CD4-positive, alpha-beta T cell (primary cell): Measurements from ENCODE around the gene ITK. TPM values are rescaled to one million over a fixed set of nuclear protein-coding genes. Genes with fewer than 3 reads are reported as not detected.

ENCODE experiments used
- ATAC-seq: fragments of 200-7000 bp; cut with Tn5 transposase; one replicate; pipeline ENCODE4 v1.10.0; 2022; ENCODE audit warnings: mild to moderate bottlenecking; ENCODE audit not compliant: poor library complexity
- CTCF ChIA-PET: fragments of 350-600 bp; sonication (Branson Sonifier 250); formaldehyde crosslinking; loops from one replicate; lab custom pipeline; 2021; ENCODE audit warnings: antibody characterized with exemption, inconsistent platforms; lab: Charles Lee
- POLR2A ChIA-PET: fragments of 350-600 bp; sonication (Branson Sonifier 250); formaldehyde crosslinking; loops from one replicate; lab custom pipeline; 2021; ENCODE audit warnings: antibody characterized with exemption, inconsistent platforms; lab: Charles Lee
- DNase-seq, 14 experiments: peaks; one replicate each; pipeline ENCODE4 v3.0.0-alpha.2; 2013 to 2020; ENCODE audit warnings: mixed read lengths in 2 of 14
- H3K27ac ChIP-seq, 2 donors: one replicate each; pipeline versions ENCODE4 v1.5.1 to v1.7.0; 2013; ENCODE audit warnings: low read length in 2 of 2, low read depth in 1 of 2, mild to moderate bottlenecking in 1 of 2
- H3K27me3 ChIP-seq, 2 experiments: 1 replicate in 1 of 2; 2 replicates in 1 of 2; pipeline versions ENCODE4 v1.6.1 to v1.7.0; 2013; ENCODE audit warnings: low read length in 2 of 2, control low read depth in 1 of 2, mild to moderate bottlenecking in 1 of 2, moderate library complexity in 1 of 2; ENCODE audit not compliant: insufficient read depth in 2 of 2, control insufficient read depth in 1 of 2
- H3K36me3 ChIP-seq: one replicate; pipeline ENCODE4 v1.6.1; 2013; ENCODE audit warnings: low read length, control low read depth; ENCODE audit not compliant: insufficient read depth
- H3K4me1 ChIP-seq: one replicate; pipeline ENCODE4 v1.6.1; 2013; ENCODE audit warnings: low read length, control low read depth; ENCODE audit not compliant: insufficient read depth
- H3K4me3 ChIP-seq: one replicate; pipeline ENCODE4 v1.5.1; 2013; ENCODE audit warnings: mild to moderate bottlenecking, low read length, moderate library complexity
- H3K9me3 ChIP-seq, 2 experiments: 1 replicate in 1 of 2; 2 replicates in 1 of 2; pipeline versions ENCODE4 v1.6.1 to v1.7.0; 2013; ENCODE audit warnings: low read length in 2 of 2, mild to moderate bottlenecking in 2 of 2, control low read depth in 1 of 2, moderate library complexity in 1 of 2; ENCODE audit not compliant: control insufficient read depth in 1 of 2, insufficient read depth in 1 of 2
- H3K27ac Mint-ChIP-seq: one replicate; pipeline ENCODE4 v1.8.0; 2020; ENCODE audit warnings: mixed read lengths
- H3K27me3 Mint-ChIP-seq: one replicate; pipeline ENCODE4 v1.8.0; 2021; ENCODE audit warnings: mixed read lengths
- H3K36me3 Mint-ChIP-seq: one replicate; pipeline ENCODE4 v1.8.0; 2021; ENCODE audit warnings: low read depth, mixed read lengths
- H3K4me1 Mint-ChIP-seq: one replicate; pipeline ENCODE4 v1.8.0; 2021; ENCODE audit warnings: low read depth, mixed read lengths
- H3K4me3 Mint-ChIP-seq: one replicate; pipeline ENCODE4 v1.8.0; 2020; ENCODE audit warnings: mild to moderate bottlenecking, mixed read lengths
- H3K9me3 Mint-ChIP-seq: one replicate; pipeline ENCODE4 v1.8.0; 2020; ENCODE audit warnings: mixed read lengths
- intact Hi-C, 2 experiments: fragments of 100-400 bp; cut with DNase I in 1 of 2; cut with micrococcal nuclease in 1 of 2; formaldehyde crosslinking; loops; one replicate each; pipeline versions ENCODE4 v1.15.1 to v1.9.0; 2023 to 2025; cut with DNase I, micrococcal nuclease
- total RNA-seq, 174 experiments: library from RNA in 2 of 174; stranded (reverse) in 2 of 174; gene quantifications; one replicate each; pipeline ENCODE4 v1.2.3 and lab custom pipeline; 2021 to 2026
- TF ChIP-seq, protein P1 (sequence below): fragments of 200-600 bp; IDR thresholded peaks from one replicate; pipeline ENCODE4 v1.8.0; 2022; ENCODE audit warnings: antibody characterized with exemption, mild to moderate bottlenecking

ITK gene
- total RNA-seq, 2 experiments from 2014 or later: 289 to 292 TPM

DNA sequence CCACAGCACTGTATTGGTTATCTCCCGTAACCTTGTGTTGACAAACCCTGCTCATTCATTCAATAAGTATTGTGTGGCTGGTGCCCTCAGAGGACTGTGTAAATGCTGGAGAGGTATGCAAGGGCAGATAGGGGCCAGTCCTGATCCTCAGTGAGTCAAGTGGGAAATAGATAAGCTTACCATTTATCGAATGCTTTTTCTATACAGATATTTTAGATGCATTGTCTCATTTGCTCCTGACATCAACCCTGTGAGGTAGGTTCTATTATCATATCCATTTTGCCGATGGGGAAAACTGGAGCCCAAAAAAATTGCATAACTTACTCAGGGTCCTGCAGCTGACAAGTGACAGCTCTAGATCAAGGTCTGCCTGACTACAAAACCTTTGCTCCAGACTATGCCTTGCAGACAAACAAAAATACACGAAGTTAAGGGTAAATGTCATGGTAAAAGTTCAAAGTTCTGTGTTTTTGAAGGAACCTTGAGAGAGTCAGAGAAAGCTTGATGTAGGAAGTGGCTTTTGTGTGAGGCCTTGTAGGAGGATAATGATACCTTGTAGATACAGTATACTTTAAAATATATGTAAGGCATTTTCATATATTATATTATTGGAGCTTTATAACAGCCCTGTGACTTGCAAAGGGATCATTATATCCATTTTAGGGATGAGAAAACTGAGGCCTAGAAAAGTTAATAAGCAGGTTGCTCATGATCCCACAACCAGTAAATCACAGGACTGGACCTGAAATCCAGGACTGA lies 107.9 kb downstream of the ITK start:
- intact Hi-C loops: loop anchor here in 1 of 2 experiments (2.0 to 5.0 kb wide), 3 partner anchors 14 to 36 kb away; no protein-coding TSS in a partner anchor
- Mint-ChIP-seq H3K4me1 (peaks cover 75% of the 10 kb centered on the region), H3K4me3 (peak overlapping the region; percentile 49), H3K27me3 (no peaks in the 10 kb centered on the region), H3K9me3 (no peaks in the 10 kb centered on the region), H3K36me3 (peaks cover 83% of the 10 kb centered on the region), H3K27ac (peak overlapping the region; percentile 87)
- CTCF ChIA-PET: interaction anchor here (0.8 to 2.4 kb wide), 9 partner anchors 15 to 139 kb away, joined by 3 to 8 read pairs (median 3); partner anchors contain the start of gene CYFIP2
- Histone ChIP-seq H3K36me3 (peaks cover 90% of the 10 kb centered on the region), H3K27ac (peak overlapping the region; percentile 18 to 22), H3K27me3 (no peaks in the 10 kb centered on the region), H3K4me1 (peaks cover 50% of the 10 kb centered on the region), H3K4me3 (no peak overlapping the region), H3K9me3 (no peaks in the 10 kb centered on the region)
- ATAC-seq: peak; percentile 82
- TF ChIP-seq, protein P1, sequence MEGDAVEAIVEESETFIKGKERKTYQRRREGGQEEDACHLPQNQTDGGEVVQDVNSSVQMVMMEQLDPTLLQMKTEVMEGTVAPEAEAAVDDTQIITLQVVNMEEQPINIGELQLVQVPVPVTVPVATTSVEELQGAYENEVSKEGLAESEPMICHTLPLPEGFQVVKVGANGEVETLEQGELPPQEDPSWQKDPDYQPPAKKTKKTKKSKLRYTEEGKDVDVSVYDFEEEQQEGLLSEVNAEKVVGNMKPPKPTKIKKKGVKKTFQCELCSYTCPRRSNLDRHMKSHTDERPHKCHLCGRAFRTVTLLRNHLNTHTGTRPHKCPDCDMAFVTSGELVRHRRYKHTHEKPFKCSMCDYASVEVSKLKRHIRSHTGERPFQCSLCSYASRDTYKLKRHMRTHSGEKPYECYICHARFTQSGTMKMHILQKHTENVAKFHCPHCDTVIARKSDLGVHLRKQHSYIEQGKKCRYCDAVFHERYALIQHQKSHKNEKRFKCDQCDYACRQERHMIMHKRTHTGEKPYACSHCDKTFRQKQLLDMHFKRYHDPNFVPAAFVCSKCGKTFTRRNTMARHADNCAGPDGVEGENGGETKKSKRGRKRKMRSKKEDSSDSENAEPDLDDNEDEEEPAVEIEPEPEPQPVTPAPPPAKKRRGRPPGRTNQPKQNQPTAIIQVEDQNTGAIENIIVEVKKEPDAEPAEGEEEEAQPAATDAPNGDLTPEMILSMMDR: no peak
- no peak for DNase-seq
- POLR2A ChIA-PET: interaction anchor here (0.7 to 6.4 kb wide), 12 partner anchors 9 to 146 kb away, joined by 3 to 48 read pairs (median 4); partner anchors contain the start of gene MED7

DNA sequence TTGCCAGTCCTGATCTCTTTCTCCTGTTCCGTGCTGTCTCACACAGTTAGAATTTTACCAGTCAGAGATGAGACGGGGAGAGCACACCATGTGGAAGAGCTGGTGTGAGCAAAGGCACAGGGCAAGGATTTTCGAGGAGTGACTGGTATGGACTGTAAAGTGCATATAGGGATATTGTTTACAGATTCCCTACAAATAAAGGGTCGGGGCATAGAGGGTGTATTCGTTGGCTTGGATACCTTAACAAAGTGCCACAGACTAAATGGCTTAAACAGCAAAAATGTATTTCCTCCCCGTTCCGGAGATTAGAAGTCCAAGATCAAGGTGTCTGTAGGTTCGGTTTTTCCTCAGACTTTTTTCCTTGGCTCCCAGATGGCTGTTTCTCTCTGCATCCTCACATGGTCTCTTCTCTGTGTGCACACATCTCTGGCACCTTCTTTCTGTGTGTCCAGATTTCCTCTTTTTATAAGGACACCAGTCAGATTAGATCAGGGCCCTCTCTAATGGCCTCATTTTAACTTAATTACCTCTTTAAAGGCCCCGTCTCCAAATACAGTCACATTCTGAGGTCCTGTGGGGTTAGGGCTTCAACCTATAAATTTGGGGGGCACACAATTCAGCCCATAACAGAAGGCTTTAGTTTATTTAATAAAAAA lies 108.7 kb downstream of the ITK start:
- TF ChIP-seq, protein P1: no peak
- H3K4me1 Mint-ChIP-seq: peaks cover 74% of the 10 kb centered on the region
- peaks cover 90% of the 10 kb centered on the region for H3K36me3 Mint-ChIP-seq

More for the DNA sequence above, 108.7 kb downstream of the ITK start:
- Histone ChIP-seq H3K27ac (no peak overlapping the region), H3K4me3 (no peak overlapping the region), H3K9me3 (no peaks in the 10 kb centered on the region), H3K4me1 (peaks cover 47% of the 10 kb centered on the region), H3K36me3 (peaks cover 97% of the 10 kb centered on the region), H3K27me3 (no peaks in the 10 kb centered on the region)
- no peaks in the 10 kb centered on the region for H3K27me3 Mint-ChIP-seq
- peak overlapping the region; percentile 49 for H3K4me3 Mint-ChIP-seq
- POLR2A ChIA-PET: interaction anchor here (0.7 to 6.4 kb wide), 8 partner anchors 13 to 146 kb away, joined by 3 to 48 read pairs (median 6); partner anchors contain the start of gene MED7
- H3K9me3 Mint-ChIP-seq: no peaks in the 10 kb centered on the region
- CTCF ChIA-PET: interaction anchor here (0.8 to 2.4 kb wide), 8 partner anchors 14 to 140 kb away, joined by 3 to 8 read pairs (median 3); partner anchors contain the start of gene CYFIP2
- DNase-seq (no peak), ATAC-seq (no peak)
- intact Hi-C loops: loop anchor here in 1 of 2 experiments (2.0 to 5.0 kb wide), 3 partner anchors 14 to 37 kb away; no protein-coding TSS in a partner anchor
- peak overlapping the region; percentile 87 for H3K27ac Mint-ChIP-seq
